GM18499 (cell line): ENCODE results near the gene PLXNB3.
"Not testable (repeated sequence)": the region's sequence is repeated elsewhere in the genome, so short reads cannot be mapped to it uniquely, and the experiment has no call there.

Experiments used
- ATAC-seq: cut with Tn5 transposase; IDR thresholded peaks from one replicate; pipeline ENCODE4 v1.9.1; 2021; ENCODE audit warnings: moderate number of reproducible peaks; ENCODE audit not compliant: insufficient read depth, unreplicated experiment

The PLXNB3 gene

DNA sequence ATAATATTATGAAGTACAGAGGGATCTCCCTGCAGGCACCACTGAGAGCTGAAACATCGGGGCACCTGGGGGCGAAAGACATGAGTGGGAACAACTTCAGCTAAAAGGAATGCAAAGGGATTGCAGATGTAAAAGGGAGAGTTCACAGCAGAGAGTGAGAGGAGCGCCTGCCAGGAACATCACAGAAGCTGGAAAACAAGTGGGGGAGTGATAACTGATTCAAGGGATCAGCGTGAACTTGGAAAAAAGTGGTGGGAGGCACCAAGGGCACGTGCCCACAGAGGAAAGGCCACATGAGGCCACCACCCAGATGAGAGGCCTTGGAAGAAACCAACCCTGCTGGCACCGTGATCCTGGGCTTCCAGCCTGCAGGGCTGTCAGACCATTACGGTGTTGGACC, 15.0 kb upstream of the PLXNB3 start:
- ATAC-seq: not testable (repeated sequence)

DNA sequence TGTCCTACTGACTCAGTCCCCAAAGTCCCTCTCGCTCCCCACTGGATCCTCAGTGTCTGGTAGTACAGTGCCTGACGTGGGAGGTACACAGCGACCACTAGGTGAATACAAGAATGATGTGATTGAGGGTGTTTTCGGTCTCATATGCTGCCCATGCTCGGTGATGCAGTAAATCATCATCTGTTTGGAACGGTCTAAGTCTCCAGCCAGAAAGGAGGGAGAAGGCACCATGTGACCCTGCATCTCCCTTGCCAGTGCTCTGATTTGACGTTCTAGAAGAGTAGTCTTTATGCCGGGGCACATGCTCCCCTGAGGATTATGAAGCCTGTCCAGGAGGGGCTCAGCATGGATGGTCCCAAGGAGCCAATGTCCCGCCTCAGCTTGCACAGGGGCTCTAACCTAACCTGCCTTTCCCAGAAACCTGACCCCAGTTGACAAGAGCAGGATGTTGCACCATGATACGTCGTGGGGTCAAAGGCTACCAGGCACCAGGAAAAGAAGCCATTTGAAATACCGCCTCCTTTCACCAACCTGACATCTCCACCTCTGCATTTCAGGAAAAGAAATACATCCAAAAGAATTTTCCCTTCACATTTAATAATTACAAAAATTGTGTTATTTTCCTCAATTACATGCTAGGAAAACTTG, 13.8 kb upstream of the PLXNB3 start:
- ATAC-seq: no peak

DNA sequence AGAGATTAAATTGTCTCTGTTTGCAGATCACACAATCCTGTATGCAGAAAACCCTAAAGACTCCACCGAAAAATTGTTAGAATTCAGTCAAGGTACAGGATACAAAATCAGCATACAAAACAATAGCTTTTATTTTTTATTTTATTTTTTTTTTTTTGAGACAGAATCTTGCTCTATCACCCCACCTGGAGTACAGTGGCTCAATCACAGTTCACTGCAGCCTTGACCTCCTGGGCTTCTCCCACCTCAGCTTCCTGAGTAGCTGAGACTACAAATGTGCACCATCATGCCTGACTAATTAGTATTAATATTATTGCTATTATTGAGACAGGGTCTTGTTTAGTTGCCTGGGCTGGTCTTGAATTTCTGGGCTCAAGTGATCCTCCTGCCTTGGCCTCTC, 8.9 kb upstream of the PLXNB3 start:
- no peak for ATAC-seq

DNA sequence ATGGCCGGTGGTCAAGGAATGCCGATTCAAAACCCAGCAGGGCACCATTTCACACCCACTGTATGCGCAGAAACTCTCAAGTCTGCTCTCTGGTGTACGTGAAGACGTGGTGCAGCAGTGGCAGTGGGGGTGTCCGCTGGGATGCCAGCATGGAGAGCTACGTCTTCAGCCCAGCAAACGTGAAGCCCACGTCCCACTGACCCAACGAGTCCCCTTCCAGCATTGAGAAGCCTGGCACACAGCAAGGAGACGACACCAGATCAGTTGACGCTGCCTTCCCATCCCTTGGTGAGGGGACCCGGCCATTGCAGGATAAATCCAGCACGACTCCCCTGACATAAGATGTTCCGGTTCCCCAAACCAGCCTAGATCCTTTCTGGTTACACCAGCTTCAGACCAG, 2.2 kb upstream of the PLXNB3 start:
- no peak for ATAC-seq

DNA sequence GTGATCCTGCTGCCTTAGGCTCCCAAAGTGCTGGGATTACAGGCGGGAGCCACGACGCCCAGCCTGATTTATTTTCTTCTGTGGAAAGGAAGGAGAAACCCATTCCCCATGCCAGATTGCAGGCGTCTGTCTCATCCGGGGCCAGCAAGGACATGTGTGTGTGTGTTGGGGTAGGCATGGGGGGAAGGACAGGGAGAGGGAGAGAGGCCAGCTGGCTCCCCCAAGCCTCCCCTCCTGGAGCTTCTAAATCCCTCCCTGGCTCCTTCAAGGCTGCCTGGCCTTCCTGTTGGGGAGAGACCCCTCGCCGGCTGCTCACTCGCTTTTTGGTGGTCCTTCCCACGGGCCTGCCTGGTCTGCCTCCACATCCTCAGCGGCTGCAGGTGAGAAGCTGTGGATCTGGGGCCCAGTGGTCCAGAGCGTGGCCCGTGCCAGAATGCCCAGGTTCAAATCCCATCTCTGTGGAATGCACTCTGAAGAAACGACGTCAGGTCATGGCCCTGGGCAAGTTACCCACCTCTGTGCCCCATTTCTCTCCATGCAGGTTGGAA, 1.3 kb upstream of the PLXNB3 start:
- no peak for ATAC-seq

DNA sequence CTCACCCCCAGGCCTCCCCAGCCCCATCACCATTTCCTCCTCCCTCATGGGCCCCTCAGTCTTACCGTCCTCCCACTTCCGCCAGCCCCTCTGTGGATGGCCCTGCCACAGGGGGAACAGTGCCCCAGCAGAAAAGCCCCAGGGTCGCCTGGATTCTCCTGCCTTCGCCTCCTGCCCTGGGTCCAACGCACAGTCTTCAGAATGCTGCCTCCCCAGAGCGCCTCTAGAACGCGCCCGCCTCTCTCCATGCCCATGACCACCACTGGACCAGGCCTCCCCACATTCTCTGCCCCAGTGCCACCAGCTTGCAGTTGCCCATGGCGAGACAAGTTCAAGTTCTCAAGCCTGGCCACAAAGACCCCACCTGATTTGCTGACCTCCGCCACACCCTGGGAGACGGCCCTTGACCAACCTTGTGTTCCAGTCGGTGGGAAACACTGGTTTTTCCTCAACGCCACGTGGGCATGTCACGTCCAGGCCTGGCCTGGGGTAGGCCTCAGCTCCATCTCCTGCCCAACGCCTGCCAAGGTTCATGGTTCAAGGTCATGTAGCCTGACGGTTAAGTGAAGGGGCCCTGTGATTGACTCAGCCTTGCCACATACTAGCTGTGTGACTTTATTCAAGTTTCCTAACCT, 634 bp upstream of the PLXNB3 start:
- ATAC-seq: no peak

DNA sequence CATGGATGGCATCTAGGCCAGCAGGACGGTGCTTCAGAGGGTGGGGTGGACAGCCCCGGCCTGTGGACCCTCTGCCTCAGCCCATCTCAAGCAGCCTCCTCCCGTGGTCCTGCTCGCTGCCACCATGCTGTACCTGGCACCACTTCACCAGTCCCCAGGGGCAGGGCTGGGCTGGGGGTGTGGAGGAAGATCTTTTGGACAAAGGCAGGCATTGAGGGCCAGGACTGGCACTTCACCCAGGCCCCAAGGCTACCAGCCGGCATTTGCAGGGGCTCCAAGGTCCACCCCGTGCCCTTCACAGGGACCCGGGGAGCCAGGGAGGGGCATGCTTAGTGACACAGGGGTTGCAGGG, 713 bp downstream of the PLXNB3 start:
- no peak for ATAC-seq

DNA sequence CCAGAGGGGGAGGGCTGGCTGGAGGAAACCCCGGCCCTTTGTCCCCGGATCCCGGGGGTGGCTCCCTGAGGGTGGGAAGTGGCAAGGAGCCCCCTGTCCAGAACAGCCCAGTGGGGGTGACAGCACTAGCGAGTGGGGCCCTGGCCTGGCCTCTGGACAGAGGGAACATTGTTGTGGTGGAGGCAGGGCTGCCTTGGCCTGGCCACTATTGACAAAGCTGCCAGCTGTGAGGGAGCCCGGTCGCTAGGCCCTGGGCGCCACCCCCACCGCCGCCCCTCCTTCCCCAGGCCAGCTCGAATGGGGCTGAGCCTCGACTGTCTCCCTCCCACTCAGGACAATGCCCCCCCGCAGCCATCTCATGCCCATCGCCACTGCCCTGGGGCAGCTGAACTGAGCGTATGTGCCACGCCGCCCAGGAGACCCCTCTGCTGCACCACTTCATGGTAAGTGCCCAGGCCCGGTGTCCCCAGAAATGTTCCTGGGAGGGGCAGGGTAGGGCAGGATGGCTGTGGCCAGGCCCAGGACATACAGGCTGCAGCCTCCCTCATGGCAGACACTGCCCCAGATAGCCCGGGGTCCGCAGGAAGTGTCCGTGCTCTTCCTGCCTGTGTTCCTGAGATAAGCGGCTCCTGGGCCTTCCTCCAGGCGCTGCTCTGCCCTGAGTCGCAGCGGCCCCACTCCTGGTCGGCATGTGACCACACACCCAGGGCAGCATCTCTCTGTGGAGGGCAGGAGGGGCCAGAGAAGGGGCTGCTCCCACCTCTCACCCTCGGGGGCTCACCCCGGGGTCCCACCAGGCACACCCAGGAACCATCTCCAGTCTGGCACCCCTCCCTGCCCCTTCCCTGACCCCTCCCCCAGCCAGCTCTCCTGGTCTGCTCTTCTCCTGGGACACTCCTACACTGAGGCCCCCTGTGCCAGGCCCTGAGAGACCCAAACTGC, 1.4 kb downstream of the PLXNB3 start:
- no peak for ATAC-seq

DNA sequence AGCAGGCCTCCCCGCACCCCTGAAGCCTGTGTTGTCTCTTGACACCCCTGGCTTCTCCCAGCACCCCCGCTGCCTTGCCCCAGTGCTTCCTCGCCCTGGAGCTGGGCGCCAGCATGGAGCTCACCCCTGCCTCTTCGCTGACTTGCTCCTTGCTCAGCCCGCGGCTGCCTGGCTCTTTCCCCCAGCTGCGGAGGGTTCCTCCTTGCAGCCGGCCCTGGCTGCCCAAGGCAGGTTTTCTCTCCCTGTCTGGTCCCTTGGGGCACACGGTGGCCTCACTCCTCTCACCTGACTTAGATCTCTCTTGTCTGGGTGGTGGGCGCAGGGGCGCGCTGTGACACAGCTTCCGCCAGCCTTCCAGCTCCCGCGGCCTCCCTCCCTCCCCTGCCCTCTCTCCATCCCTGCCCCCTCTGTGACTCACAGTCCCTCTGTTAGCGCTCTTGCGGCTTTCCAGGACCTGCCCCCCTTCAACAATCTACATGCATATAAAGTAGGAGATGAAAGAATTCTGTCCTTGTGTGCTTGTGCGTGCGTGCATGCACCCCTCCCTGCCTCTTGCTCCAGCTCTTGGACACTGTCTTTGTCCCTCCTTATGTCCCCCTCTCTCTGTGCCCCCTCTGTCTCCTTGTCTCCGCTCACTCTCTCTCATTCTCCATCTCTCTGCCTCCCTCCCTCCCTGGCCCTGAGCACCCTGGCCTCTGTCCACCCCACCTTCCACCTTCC, 2.2 kb downstream of the PLXNB3 start:
- ATAC-seq: no peak

DNA sequence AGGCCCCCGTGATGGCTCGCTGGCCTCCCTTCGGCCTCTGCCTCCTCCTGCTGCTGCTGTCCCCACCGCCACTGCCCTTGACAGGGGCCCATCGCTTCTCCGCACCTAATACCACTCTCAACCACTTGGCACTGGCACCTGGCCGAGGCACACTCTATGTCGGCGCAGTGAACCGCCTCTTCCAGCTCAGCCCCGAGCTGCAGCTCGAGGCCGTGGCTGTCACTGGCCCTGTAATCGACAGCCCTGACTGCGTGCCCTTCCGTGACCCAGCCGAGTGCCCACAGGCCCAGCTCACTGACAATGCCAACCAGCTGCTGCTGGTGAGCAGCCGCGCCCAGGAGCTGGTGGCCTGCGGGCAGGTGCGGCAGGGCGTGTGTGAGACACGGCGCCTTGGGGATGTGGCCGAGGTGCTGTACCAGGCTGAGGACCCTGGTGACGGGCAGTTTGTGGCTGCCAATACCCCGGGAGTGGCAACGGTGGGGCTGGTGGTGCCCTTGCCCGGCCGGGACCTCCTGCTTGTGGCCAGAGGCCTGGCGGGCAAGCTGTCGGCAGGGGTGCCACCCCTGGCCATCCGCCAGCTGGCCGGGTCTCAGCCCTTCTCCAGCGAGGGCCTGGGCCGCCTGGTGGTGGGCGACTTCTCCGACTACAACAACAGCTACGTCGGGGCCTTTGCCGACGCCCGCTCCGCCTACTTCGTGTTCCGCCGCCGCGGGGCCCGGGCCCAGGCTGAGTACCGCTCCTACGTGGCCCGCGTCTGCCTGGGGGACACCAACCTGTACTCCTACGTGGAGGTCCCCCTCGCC, 3.0 kb downstream of the PLXNB3 start:
- ATAC-seq: no peak

DNA sequence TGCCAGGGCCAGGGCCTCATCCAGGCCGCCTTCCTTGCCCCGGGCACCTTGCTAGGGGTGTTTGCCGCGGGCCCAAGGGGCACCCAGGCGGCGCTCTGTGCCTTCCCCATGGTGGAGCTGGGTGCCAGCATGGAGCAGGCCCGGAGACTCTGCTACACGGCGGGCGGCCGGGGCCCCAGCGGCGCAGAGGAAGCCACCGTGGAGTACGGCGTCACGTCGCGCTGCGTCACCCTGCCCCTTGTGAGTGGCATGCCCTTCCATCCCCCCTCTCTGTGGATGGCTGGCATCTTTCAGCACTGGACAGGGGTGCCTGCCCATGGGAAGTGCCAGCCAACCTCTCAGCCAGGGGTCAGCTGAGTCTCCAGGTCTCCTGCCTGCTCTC, 3.6 kb downstream of the PLXNB3 start:
- ATAC-seq: no peak

DNA sequence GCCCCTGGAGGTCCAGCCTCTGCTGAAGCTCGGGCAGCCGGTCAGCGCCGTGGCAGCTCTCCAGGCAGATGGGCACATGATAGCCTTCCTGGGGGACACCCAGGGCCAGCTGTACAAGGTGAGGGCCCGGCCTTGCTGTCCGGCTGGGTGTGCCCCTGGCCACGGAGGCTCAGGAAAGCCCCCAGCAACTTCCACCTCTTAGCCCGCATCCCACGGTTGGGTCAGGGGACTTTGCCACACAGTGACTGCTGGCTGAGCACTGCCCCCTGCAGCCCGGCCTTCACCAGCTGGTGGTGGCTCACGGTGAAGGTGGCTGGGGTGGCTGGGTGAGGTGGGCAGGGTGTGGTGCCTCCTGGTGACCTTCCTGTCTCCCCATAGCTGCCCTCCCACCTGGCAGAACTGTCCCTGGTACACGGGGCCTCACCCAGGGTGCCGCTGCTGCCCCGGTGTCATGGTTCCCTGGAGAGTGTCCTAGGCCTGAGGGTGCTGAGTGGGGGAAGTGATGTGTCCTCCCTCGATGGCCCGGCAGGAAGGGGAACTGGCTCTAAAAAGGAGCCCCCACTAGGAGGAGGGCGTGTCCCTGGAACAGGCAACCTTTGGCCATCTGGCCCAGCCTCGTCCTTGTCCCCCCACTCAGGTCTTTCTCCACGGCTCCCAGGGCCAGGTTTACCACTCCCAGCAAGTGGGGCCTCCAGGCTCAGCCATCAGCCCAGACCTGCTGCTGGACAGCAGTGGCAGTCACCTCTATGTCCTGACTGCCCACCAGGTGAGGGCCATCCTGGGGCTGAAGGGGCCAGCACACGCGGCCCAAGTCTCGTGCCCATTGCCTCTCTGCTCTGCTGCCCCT, 4.5 kb downstream of the PLXNB3 start:
- ATAC-seq: no peak

DNA sequence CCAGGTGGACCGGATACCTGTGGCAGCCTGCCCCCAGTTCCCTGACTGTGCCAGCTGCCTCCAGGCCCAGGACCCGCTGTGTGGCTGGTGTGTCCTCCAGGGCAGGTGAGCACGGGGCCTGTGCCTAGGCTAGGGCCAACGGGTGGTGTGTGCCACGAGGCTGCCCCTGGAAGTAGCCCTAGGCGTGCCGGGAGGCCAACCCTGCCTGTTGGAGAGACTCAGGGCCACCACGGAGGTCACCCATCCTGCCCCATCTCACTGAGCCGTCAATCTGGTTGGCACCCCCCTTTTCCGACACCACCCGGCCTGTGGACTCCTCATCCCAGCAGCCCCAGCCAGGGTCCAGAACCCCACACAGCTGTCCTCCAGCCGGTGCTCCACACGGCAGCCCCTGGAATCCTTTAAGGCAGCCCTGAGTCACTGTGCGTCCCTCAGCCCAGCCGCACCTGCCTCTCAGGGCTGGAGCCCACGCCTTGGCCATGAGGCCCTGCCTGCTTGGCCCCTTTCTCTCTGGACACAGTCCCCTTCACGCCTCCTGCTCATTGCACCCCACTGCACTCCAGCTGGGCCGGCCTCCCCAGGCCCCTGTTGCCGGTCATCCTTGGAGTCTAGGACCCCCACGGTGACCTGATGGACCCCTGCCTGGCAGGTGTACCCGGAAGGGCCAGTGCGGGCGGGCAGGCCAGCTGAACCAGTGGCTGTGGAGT, 5.3 kb downstream of the PLXNB3 start:
- no peak for ATAC-seq

DNA sequence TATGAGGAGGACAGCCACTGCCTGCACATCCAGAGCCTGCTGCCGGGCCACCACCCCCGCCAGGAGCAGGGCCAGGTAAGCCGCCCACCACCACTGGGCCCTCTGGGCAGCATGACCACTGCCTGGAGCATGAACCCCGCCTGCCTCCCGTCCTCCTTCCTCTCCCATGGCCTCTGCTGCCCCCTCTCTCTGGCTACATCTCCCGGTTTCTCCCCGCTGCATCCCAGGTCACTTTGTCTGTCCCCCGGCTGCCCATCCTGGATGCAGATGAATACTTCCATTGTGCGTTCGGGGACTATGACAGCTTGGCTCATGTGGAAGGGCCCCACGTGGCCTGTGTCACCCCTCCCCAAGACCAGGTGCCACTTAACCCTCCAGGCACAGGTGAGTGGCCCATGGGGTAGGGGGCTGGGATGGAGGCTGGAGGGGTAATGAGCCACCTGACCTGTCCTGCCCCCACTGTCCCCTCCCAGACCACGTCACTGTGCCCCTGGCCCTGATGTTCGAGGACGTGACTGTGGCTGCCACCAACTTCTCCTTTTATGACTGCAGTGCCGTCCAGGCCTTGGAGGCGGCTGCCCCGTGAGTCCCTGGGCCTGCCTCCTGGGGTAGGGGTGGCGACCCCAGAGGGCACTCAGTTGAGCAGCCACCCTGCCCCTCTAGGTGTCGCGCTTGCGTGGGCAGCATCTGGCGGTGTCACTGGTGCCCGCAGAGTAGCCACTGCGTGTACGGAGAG, 6.0 kb downstream of the PLXNB3 start:
- no peak for ATAC-seq

DNA sequence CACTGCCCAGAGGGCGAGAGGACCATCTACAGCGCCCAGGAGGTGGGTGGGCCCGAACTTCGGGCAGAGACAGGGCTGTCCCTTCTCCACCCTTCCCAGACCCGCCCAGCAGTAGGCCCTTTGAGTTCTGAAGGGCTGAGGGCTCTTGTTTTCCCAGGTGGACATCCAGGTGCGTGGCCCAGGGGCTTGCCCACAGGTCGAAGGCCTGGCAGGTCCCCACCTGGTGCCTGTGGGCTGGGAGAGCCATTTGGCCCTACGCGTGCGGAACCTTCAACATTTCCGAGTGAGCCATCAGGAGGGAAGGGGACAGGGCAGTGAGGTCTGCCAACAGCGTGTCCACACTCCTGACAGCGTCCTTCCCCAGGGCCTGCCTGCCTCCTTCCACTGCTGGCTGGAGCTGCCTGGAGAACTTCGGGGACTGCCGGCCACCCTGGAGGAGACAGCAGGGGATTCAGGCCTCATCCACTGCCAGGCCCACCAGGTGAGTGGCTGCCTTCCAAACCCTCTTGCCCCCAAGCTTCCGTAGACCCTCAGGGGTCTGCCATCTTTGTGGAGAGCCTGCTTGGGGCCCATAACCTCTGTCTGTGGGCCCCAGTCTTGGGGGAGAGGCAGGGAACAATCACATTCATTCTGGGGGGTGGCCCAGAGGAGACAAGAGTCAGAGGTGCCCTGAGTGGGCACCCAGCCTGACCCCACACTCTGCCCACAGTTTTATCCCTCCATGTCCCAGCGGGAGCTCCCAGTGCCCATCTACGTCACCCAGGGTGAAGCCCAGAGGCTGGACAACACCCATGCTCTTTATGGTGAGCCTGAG, 6.8 kb downstream of the PLXNB3 start:
- ATAC-seq: no peak

DNA sequence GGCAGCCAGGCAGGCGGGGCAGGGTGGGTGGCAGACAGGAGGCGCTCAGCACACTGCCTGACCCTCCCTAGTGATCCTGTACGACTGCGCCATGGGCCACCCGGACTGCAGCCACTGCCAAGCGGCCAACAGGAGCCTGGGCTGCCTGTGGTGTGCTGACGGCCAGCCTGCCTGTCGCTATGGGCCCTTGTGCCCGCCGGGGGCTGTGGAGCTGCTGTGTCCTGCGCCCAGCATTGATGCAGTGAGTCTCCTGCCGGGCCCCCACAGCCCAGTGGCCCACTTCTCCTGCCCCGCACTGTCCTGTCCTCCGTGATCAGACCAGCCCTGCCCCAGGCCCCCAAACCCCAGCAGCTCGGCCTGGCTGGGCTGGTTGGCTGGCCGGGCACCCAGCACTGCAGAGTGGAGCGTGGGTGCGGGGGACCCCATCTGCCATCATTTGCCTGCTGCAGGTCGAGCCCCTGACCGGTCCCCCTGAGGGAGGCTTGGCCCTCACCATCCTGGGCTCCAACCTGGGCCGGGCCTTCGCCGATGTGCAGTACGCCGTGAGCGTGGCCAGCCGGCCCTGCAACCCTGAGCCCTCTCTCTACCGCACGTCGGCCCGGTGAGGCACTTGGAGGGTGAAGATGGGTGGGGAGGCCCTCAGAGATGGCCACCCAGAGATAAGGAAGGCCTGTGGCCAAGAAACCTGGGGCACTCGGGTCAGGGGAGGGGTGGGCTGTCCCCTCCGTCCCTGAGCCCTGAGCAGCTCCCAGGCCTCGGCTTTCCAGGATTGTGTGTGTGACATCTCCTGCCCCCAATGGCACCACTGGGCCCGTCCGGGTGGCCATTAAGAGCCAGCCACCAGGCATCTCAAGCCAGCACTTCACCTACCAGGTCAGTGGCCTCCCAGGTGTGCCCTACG, 7.6 kb downstream of the PLXNB3 start:
- no peak for ATAC-seq
